HUES6 (cell line): Measurements from ENCODE around the gene FBXL7.

ENCODE experiments used
- H3K27ac ChIP-seq: 2 replicates; pipeline ENCODE4 v1.7.0; 2013; ENCODE audit warnings: low read depth, mild to moderate bottlenecking, low read length, inconsistent platforms
- H3K27me3 ChIP-seq: 2 replicates; pipeline ENCODE4 v1.6.1; 2013; ENCODE audit warnings: low read length; ENCODE audit not compliant: control insufficient read depth, insufficient read depth
- H3K36me3 ChIP-seq: 2 replicates; pipeline ENCODE4 v1.6.1; 2013; ENCODE audit warnings: low read length; ENCODE audit not compliant: control insufficient read depth, insufficient read depth
- H3K4me1 ChIP-seq: 2 replicates; pipeline ENCODE4 v1.6.1; 2013; ENCODE audit warnings: low read length; ENCODE audit not compliant: control insufficient read depth, insufficient read depth
- H3K4me3 ChIP-seq: 2 replicates; pipeline ENCODE4 v1.5.1; 2013; ENCODE audit warnings: low read depth, low read length
- H3K9ac ChIP-seq: one replicate; pipeline ENCODE4 v1.6.1; 2013; ENCODE audit warnings: mild to moderate bottlenecking, low read length
- H3K9me3 ChIP-seq: 2 replicates; pipeline ENCODE4 v1.6.1; 2013; ENCODE audit warnings: low read depth, low read length; ENCODE audit not compliant: control insufficient read depth, insufficient read depth

The FBXL7 gene

DNA sequence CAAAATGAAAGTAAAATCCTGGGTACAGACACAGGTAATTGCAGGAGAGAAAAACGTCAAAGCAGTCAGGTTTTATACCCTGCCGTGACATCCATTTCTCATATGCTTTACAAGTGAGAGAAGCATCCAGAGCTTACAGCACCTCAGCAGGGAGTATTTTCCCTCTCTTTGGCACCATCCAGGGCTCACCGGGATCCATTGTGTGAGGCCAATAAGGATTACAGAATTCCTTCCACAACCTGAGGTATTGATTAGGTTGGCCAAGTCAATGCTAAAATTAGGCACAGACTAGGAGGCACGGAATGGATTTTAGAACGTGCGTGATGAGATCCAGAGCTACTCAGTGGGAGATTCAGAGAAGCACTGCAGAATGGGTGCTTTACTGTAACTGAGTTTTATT is 296.6 kb downstream of the FBXL7 start:
- peaks cover 14% of the 10 kb centered on the region; the same call in 1 of the 2 replicates for H3K4me1 ChIP-seq
- H3K9me3 ChIP-seq: no peaks in the 10 kb centered on the region
- no peaks in the 10 kb centered on the region for H3K27me3 ChIP-seq
- no peak overlapping the region for H3K9ac ChIP-seq
- H3K27ac ChIP-seq: no peak overlapping the region
- no peak overlapping the region for H3K4me3 ChIP-seq
- no peaks in the 10 kb centered on the region for H3K36me3 ChIP-seq

DNA sequence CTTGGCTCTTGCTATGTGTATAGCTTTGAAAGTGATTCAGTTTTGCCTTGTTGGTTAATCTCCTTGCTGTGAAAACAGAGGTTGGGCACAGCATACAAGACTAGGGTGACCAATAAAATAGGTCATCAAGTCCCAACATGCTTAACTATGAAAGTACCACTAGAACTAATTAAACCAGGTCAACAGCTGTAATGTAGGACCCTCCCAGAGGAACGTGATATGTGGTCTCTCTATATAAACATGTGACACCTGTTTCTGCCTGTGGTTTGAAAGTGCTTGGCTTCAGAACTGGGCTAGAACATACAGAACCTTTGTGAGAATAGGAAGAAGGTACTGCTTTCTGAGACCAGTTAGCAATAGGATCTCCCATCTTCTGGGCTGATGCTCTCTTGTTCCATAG is 297.1 kb downstream of the FBXL7 start:
- Histone ChIP-seq H3K4me3 (no peak overlapping the region), H3K4me1 (peaks cover 14% of the 10 kb centered on the region; the same call in 1 of the 2 replicates), H3K9me3 (peaks cover 3% of the 10 kb centered on the region; the same call in 1 of the 2 replicates), H3K27ac (no peak overlapping the region), H3K36me3 (no peaks in the 10 kb centered on the region), H3K9ac (no peak overlapping the region), H3K27me3 (no peaks in the 10 kb centered on the region)

DNA sequence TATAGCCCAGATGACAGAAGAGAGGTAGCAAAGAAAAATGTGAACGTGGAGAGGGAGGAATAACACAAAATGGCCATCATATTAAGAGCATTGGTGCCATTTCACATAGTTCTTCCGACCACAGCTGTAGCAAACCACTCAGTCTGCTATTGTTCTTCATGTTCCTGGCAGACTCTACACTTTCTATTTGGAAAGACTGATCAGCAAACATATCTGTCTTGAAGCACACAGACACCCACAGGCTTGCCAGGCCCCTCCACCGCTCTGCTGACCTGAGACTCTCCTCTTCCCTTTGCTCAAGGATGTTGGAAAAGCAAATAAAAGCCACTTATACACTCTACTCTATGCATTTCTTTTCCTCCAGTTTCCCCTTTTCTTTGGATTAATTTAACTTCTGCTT is 298.0 kb downstream of the FBXL7 start:
- peaks cover 3% of the 10 kb centered on the region; the same call in 1 of the 2 replicates for H3K9me3 ChIP-seq
- H3K36me3 ChIP-seq: no peaks in the 10 kb centered on the region
- no peak overlapping the region for H3K4me3 ChIP-seq
- H3K27ac ChIP-seq: no peak overlapping the region
- H3K4me1 ChIP-seq: peaks cover 14% of the 10 kb centered on the region; the same call in 1 of the 2 replicates
- no peak overlapping the region for H3K9ac ChIP-seq
- H3K27me3 ChIP-seq: no peaks in the 10 kb centered on the region

- Histone ChIP-seq H3K27ac (no peak overlapping the region), H3K27me3 (no peaks in the 10 kb centered on the region), H3K4me3 (no peak overlapping the region), H3K9ac (no peak overlapping the region), H3K4me1 (peaks cover 11% of the 10 kb centered on the region; the same call in 1 of the 2 replicates), H3K9me3 (peaks cover 9% of the 10 kb centered on the region), H3K36me3 (no peaks in the 10 kb centered on the region)
These were observed 299.0 kb downstream of the FBXL7 start for GRCh38 chr5:15799014-15799413.

DNA sequence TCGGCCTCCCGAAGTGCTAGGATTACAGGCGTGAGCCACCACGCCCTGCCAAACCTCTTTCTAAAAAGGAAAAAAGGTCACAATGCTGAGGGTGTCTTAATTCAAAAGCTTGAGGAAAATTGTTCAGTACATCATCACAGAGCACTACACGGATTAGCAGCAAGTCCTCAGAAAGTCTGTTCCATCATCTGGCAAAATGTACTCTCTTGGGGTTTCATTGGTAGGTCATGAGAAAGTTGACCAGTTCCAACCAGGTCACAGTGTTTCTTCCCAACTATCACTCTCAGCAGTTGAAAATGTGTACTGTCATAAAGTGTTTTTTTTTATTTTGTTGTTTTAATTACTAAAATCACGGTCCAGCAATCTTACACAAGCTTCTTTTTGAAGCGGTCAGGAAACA is 299.6 kb downstream of the FBXL7 start:
- Histone ChIP-seq H3K4me1 (peaks cover 6% of the 10 kb centered on the region; the same call in 1 of the 2 replicates), H3K9ac (no peak overlapping the region), H3K4me3 (no peak overlapping the region), H3K36me3 (no peaks in the 10 kb centered on the region), H3K27ac (no peak overlapping the region), H3K9me3 (peaks cover 15% of the 10 kb centered on the region), H3K27me3 (no peaks in the 10 kb centered on the region)

DNA sequence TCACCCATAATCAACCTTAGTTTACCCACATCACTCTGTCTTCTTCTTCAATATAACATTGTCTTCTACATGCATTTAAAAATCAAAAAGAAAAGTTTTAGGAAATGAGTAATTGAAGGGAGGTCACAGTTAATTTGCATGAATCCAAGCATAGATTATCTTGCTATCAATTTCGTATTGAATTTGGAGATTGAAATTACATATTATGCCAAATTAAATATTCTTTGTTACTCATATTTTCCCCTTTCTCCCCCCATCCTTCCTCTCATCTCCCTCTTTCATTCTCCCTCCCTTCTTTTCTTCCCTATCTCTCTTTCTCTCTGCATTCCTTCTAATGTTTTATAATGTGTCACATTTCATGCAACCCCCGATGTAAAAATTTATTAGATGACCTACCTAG is 303.3 kb downstream of the FBXL7 start:
- H3K9me3 ChIP-seq: peaks cover 21% of the 10 kb centered on the region
- no peaks in the 10 kb centered on the region for H3K4me1 ChIP-seq
- H3K9ac ChIP-seq: no peak overlapping the region
- H3K4me3 ChIP-seq: no peak overlapping the region
- no peaks in the 10 kb centered on the region for H3K36me3 ChIP-seq
- H3K27ac ChIP-seq: no peak overlapping the region
- H3K27me3 ChIP-seq: no peaks in the 10 kb centered on the region

- H3K27me3 ChIP-seq: no peaks in the 10 kb centered on the region
- no peak overlapping the region for H3K9ac ChIP-seq
- H3K27ac ChIP-seq: no peak overlapping the region
- H3K4me1 ChIP-seq: no peaks in the 10 kb centered on the region
- no peaks in the 10 kb centered on the region for H3K36me3 ChIP-seq
- no peak overlapping the region for H3K4me3 ChIP-seq
- H3K9me3 ChIP-seq: peaks cover 21% of the 10 kb centered on the region
These were observed 306.6 kb downstream of the FBXL7 start for GRCh38 chr5:15806613-15807012.

- H3K9me3 ChIP-seq: peaks cover 18% of the 10 kb centered on the region
- H3K27ac ChIP-seq: no peak overlapping the region
- H3K36me3 ChIP-seq: no peaks in the 10 kb centered on the region
These were observed 307.3 kb downstream of the FBXL7 start for GRCh38 chr5:15807248-15807647.

DNA sequence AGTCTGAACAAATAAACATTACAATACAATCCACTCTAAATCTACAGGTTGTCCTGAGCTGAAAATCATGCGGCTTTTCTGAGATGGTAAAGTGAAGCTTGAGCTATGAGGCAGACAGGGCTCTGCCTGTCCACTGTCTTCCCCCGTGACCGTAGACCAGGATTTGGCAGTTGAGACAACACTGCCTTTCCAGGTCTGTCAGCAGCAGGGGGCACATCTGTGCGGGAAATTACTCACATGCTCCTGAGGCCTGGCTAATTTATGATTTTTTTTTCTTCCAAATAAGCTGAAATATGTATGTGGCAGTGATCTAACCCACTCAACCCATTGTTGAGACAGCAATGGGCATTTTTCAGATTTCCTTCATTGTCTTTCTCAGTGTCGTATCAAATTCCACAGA is 307.9 kb downstream of the FBXL7 start:
- Histone ChIP-seq H3K27me3 (no peaks in the 10 kb centered on the region), H3K9me3 (peaks cover 18% of the 10 kb centered on the region), H3K4me1 (no peaks in the 10 kb centered on the region), H3K36me3 (no peaks in the 10 kb centered on the region), H3K4me3 (no peak overlapping the region), H3K27ac (no peak overlapping the region), H3K9ac (no peak overlapping the region)

More at GRCh38 chr5:15807248-15807647, 307.3 kb downstream of the FBXL7 start:
- H3K4me1 ChIP-seq: no peaks in the 10 kb centered on the region
- H3K4me3 ChIP-seq: no peak overlapping the region
- no peaks in the 10 kb centered on the region for H3K27me3 ChIP-seq
- no peak overlapping the region for H3K9ac ChIP-seq

DNA sequence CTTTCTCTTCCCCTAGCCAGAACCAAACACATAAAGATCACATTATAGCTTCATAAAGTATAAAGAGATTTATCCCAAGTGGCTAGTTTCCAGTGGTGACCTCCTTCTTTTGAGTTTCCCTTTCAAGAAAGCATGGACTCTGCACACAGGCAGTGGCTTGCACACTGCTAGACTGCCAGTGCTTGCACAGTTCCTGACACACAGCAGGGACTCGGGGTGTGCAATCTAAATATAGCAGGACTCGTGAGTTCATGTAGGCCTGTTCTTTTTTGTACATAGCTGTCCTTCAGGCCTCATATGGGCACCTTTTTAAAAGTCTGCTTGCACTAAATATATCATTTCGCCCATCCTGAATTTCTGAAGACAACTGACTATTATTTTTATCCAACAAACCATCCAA is 308.6 kb downstream of the FBXL7 start:
- Histone ChIP-seq H3K9ac (no peak overlapping the region), H3K4me3 (no peak overlapping the region), H3K27me3 (no peaks in the 10 kb centered on the region), H3K9me3 (peaks cover 17% of the 10 kb centered on the region), H3K36me3 (no peaks in the 10 kb centered on the region), H3K27ac (no peak overlapping the region), H3K4me1 (no peaks in the 10 kb centered on the region)

GRCh38 chr5:15819617-15820016 is 319.6 kb downstream of the FBXL7 start:
- Histone ChIP-seq H3K9me3 (peaks cover 7% of the 10 kb centered on the region; the same call in 1 of the 2 replicates), H3K27me3 (no peaks in the 10 kb centered on the region), H3K27ac (no peak overlapping the region), H3K4me1 (no peaks in the 10 kb centered on the region; the same call in none of the 2 replicates), H3K4me3 (no peak overlapping the region), H3K9ac (no peak overlapping the region), H3K36me3 (no peaks in the 10 kb centered on the region)

DNA sequence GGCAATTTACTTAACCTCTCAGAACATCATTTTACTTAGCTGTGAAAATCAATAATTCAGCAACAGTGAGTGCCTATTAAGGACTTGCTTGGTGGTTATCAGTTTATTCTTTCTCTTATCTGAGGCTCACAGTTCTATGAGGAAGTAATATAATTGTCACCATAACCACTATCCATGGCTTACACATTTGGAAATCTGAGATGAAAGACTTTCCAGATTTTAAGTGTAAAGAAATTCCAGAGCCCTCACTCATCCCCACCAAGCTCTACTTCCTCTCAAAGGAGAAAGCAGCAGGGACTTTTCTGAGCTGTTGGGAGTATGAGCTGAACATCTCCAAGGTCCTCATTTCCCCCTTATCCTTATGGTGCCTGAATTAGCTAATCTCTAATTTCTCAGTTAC is 321.5 kb downstream of the FBXL7 start:
- H3K27me3 ChIP-seq: no peaks in the 10 kb centered on the region
- no peaks in the 10 kb centered on the region; the same call in none of the 2 replicates for H3K4me1 ChIP-seq
- no peaks in the 10 kb centered on the region for H3K36me3 ChIP-seq
- H3K4me3 ChIP-seq: no peak overlapping the region
- H3K9me3 ChIP-seq: peaks cover 4% of the 10 kb centered on the region; the same call in 1 of the 2 replicates
- H3K9ac ChIP-seq: no peak overlapping the region
- no peak overlapping the region for H3K27ac ChIP-seq
